Measurements from ENCODE around the gene ENPP4.

DNA sequence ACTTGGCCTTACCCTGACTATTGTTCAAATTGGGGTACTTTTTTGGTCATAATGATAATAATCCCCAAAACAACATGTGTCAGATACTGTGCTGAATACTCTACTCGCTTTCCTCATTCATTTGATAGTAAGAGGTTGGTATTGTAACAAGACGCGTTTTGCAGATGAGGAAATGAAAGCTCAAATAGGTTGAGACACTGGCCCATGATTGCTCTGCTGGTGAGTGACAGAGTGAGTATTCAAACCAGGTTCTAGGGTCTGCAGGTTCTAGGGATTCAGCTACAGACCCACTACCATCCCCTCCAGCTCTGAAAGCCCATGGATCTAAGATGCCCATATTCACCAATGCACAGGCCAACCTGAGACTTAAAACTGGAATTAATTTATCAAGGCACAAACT is 1.3 kb upstream of the ENPP4 start:
- TF ChIP-seq CTCF (conservative IDR thresholded peaks at IDR 0.05; ENCODE audit: low read depth, low read length) (no peak), EZH2 (IDR thresholded peaks at IDR 0.05; ENCODE audit: borderline replicate concordance, low read depth, low read length, poor library complexity, severe bottlenecking) (no peak)

Measured in A673 (cell line).